ENCODE measurements around the gene GALNT2. TPM values are rescaled to one million over a fixed set of nuclear protein-coding genes. Genes with fewer than 3 reads are reported as not detected.

The GALNT2 gene
- total and polyA plus RNA-seq, 4 donors = 47.5 to 182 (median 114) TPM

GRCh38 chr1:230136453-230137336 is 69.7 kb downstream of the GALNT2 start:
- Histone ChIP-seq H3K27me3 (ENCODE audit: control insufficient read depth in 4 of 4, insufficient read depth in 4 of 4, low read length in 3 of 4) (no peaks in the 10 kb centered on the region), H3K9me3 (ENCODE audit: control insufficient read depth in 4 of 4, low read length in 3 of 4) (no peaks in the 10 kb centered on the region), H3K4me1 (ENCODE audit: control insufficient read depth in 4 of 4, insufficient read depth in 4 of 4, low read length in 3 of 4) (peaks cover 13 to 43% (median 33%) of the 10 kb centered on the region in 4 donors), H3K27ac (ENCODE audit: low read depth in 1 of 2, low read length in 2 of 2) (no peak overlapping the region), H3K9ac (ENCODE audit: low read depth in 1 of 2, low read length in 2 of 2) (no peak overlapping the region), H3K36me3 (ENCODE audit: control insufficient read depth in 4 of 4, insufficient read depth in 3 of 4, low read depth in 1 of 4, low read length in 3 of 4) (peaks cover 0 to 5% (median 0%) of the 10 kb centered on the region in 4 donors), H3K4me3 (ENCODE audit: low read depth in 1 of 3, low read length in 3 of 3) (no peak overlapping the region)
- TF ChIP-seq HNF4A (conservative IDR thresholded peaks at IDR 0.05) = peak in 1 of 2 donors; percentile 8
- no peak for TF ChIP-seq GABPA (IDR thresholded peaks at IDR 0.05 in 1 of 2, conservative IDR thresholded peaks at IDR 0.05 in 1 of 2)
- DNase-seq (ENCODE audit: low spot score) = no peak
- 85% methylated on average over 34 of the region's 34 CpGs for WGBS

GRCh38 chr1:230137337-230137815 is 70.3 kb downstream of the GALNT2 start:
- peaks cover 13 to 43% (median 34%) of the 10 kb centered on the region in 4 donors for H3K4me1 ChIP-seq (ENCODE audit: control insufficient read depth in 4 of 4, insufficient read depth in 4 of 4, low read length in 3 of 4)
- no peak overlapping the region for H3K4me3 ChIP-seq (ENCODE audit: low read depth in 1 of 3, low read length in 3 of 3)
- no peak for TF ChIP-seq CTCF (IDR thresholded peaks at IDR 0.05; ENCODE audit: low read depth, low read length, missing input control)
- TF ChIP-seq RAD21 (IDR thresholded peaks at IDR 0.05) = no peak
- H3K9ac ChIP-seq (ENCODE audit: low read depth in 1 of 2, low read length in 2 of 2) = no peak overlapping the region
- peaks cover 0 to 5% (median 0%) of the 10 kb centered on the region in 4 donors for H3K36me3 ChIP-seq (ENCODE audit: control insufficient read depth in 4 of 4, insufficient read depth in 3 of 4, low read depth in 1 of 4, low read length in 3 of 4)
- H3K9me3 ChIP-seq (ENCODE audit: control insufficient read depth in 4 of 4, low read length in 3 of 4) = no peaks in the 10 kb centered on the region
- H3K27ac ChIP-seq (ENCODE audit: low read depth in 1 of 2, low read length in 2 of 2) = no peak overlapping the region
- no peak for DNase-seq (ENCODE audit: low spot score)
- H3K27me3 ChIP-seq (ENCODE audit: control insufficient read depth in 4 of 4, insufficient read depth in 4 of 4, low read length in 3 of 4) = no peaks in the 10 kb centered on the region
- 69% methylated on average over 4 of the region's 4 CpGs for WGBS

GRCh38 chr1:230138561-230139239 is 71.7 kb downstream of the GALNT2 start:
- Histone ChIP-seq H3K27ac (ENCODE audit: low read depth in 1 of 2, low read length in 2 of 2) (no peak overlapping the region), H3K9me3 (ENCODE audit: control insufficient read depth in 4 of 4, low read length in 3 of 4) (no peaks in the 10 kb centered on the region), H3K27me3 (ENCODE audit: control insufficient read depth in 4 of 4, insufficient read depth in 4 of 4, low read length in 3 of 4) (no peaks in the 10 kb centered on the region), H3K4me3 (ENCODE audit: low read depth in 1 of 3, low read length in 3 of 3) (no peak overlapping the region), H3K4me1 (ENCODE audit: control insufficient read depth in 4 of 4, insufficient read depth in 4 of 4, low read length in 3 of 4) (peaks cover 17 to 48% (median 40%) of the 10 kb centered on the region in 4 donors), H3K36me3 (ENCODE audit: control insufficient read depth in 4 of 4, insufficient read depth in 3 of 4, low read depth in 1 of 4, low read length in 3 of 4) (peaks cover 0 to 5% (median 0%) of the 10 kb centered on the region in 4 donors), H3K9ac (ENCODE audit: low read depth in 1 of 2, low read length in 2 of 2) (no peak overlapping the region)
- WGBS = 92% methylated on average over 7 of the region's 7 CpGs
- TF ChIP-seq HNF4A (conservative IDR thresholded peaks at IDR 0.05) = no peak
- TF ChIP-seq NR2F2 (IDR thresholded peaks at IDR 0.05) = no peak
- TF ChIP-seq RAD21 (IDR thresholded peaks at IDR 0.05) = no peak
- no peak for TF ChIP-seq TAF1 (conservative IDR thresholded peaks at IDR 0.05)
- TF ChIP-seq EGR1 (IDR thresholded peaks at IDR 0.05; ENCODE audit: low read depth in 2 of 2) = no peak
- no peak for TF ChIP-seq YY1 (IDR thresholded peaks at IDR 0.05)
- TF ChIP-seq FOXA2 (IDR thresholded peaks at IDR 0.05) = no peak
- no peak for TF ChIP-seq JUND (IDR thresholded peaks at IDR 0.05)
- TF ChIP-seq MAX (IDR thresholded peaks at IDR 0.05) = no peak
- TF ChIP-seq SP1 (IDR thresholded peaks at IDR 0.05) = no peak
- no peak for TF ChIP-seq GABPA (IDR thresholded peaks at IDR 0.05 in 1 of 2, conservative IDR thresholded peaks at IDR 0.05 in 1 of 2)
- DNase-seq (ENCODE audit: low spot score) = no peak
